ENCODE measurements around the gene FIBP.

DNA sequence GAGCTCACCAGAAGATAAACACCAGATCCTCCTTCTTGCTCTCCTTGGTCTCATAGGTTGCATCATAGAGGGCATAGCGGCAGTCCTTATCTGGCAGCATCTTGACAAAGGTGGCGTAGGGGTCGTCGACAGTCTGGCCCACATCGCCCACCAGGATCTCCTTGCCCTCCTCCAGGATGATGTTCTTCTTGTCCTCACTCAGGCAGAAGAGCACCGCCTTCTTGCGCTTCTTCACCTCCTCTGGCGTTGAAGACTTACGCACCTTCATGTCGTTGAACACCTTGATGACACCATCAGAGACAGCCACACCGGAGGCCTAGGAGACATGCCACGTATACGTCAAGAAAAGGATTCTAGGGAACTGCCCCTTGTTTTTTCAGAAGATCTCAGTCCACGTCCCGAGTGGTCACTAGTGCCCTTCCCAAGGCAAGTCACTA lies 32.3 kb downstream of the FIBP start:
- TF ChIP-seq, protein P1, sequence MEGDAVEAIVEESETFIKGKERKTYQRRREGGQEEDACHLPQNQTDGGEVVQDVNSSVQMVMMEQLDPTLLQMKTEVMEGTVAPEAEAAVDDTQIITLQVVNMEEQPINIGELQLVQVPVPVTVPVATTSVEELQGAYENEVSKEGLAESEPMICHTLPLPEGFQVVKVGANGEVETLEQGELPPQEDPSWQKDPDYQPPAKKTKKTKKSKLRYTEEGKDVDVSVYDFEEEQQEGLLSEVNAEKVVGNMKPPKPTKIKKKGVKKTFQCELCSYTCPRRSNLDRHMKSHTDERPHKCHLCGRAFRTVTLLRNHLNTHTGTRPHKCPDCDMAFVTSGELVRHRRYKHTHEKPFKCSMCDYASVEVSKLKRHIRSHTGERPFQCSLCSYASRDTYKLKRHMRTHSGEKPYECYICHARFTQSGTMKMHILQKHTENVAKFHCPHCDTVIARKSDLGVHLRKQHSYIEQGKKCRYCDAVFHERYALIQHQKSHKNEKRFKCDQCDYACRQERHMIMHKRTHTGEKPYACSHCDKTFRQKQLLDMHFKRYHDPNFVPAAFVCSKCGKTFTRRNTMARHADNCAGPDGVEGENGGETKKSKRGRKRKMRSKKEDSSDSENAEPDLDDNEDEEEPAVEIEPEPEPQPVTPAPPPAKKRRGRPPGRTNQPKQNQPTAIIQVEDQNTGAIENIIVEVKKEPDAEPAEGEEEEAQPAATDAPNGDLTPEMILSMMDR (IDR thresholded peaks at IDR 0.05), result no peak
- no peak for TF ChIP-seq POLR2A (IDR thresholded peaks at IDR 0.05; ENCODE audit: low read depth)
- no peak for TF ChIP-seq EP300 (IDR thresholded peaks at IDR 0.05)
- no peak for TF ChIP-seq POLR2AphosphoS5 (IDR thresholded peaks at IDR 0.05)
